HG03108 (cell line): ENCODE results near the gene STAT4.
A peak's percentile ranks its signal among the peaks of the same experiment; 100 is the strongest.

ENCODE experiments used
- ATAC-seq: cut with Tn5 transposase; IDR thresholded peaks from one replicate; pipeline ENCODE4 v1.9.1; 2021; ENCODE audit warnings: moderate library complexity; ENCODE audit not compliant: unreplicated experiment

STAT4 gene

DNA sequence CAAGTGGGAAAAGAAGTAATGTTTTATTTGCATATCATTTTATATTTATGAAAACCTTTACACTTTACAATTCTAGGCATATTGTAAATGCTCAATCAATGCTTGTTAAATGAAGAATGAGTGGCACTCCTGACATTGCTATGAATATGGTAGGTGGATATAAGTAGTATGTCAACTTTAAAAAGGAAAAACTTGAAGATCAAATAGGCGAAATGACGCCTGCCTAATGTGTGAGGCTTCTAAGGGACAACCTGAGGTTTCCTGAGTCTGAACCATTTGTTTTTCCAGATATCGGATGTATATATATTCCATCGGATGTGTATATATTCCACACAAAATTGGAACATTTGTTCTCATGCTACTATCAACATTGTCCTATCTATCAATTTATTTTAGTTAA, 1.4 kb downstream of the STAT4 start:
- no peak for ATAC-seq

DNA sequence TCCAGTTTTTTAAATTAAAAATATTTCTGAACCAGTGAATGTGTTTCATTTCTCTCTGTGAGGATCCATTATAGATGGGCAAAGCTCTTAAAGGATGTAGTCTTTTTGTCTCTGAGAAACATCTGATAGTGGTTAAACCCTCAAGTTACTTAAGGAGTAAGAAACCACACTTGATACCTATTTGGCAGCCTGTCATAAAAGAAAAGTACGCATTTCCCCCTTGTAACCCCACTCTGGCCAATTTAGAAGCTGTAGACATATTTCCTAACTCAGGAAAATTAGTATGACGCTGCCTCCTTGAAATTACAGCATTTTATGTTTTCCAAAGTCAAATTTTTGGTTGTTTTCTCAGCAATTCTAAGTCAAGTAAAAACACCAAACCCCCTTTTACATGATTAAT, 2.0 kb downstream of the STAT4 start:
- no peak for ATAC-seq

DNA sequence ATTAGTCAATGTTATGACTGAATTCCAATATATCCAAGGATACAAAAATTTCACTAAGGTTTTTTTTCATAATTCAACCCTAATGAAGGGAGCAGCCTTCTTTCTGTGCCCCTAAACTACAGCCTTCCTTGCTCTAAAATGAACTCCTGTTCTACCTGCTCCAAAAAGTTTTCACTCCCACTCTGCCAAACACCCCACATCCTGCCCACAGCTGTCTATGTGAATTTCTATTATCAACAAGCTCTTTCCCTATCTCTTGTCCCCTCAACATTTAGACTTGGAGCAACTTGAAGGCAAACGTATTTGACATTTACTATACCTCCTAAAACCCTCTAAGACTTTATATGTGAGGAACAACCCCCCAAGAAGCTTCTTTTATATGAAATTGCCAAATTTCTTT, 2.5 kb downstream of the STAT4 start:
- no peak for ATAC-seq

DNA sequence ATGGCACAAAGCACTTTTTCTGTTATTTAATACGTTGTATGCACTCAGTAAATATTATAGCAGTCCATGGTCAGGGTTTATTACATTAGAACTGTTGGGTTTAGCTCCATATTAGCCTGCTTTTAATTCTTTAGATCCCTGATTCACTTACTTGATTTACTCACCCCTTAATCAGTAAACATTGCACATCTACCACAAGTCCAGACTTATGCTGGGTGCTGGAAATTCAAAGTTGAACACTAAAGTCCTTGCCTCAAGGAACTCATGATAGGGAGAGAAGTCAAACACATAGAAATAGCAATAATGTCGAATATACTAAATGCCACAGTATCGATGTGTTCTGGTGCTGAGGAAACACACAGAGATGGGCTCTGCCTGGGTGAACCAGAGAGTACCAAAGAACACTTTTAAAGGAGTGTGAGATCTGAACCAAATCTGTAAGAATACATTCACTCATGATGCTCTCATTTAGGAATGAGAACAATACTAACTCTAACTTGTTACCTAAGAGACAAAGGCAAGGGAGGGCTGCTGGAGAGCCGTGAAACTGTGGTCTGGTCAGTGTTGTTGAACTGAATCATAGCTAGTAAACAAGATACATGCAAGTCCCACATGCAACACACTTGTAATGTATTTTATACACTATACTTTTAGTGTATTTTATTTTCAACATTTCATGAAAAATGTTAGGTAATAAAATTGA, 4.9 kb downstream of the STAT4 start:
- ATAC-seq, result no peak

DNA sequence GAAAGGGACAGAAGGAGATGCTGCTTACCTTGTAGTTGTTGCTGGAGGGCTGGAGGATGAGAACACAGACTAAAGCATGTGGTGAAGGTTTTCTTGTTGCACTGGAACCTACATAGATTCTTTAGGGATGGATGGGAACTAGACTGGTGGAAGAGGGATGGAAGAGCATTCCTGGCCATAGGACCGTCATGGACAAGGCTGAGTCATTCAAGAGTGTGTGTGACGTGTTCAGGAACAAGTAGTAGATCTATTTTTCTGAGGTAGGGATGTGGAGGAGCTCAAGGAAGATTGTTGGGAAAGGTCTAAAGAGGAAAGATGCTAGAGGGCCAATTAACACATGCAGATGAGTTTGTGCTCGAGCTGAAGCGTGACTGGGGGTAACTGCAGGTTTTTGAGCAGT, 6.6 kb downstream of the STAT4 start:
- no peak for ATAC-seq

DNA sequence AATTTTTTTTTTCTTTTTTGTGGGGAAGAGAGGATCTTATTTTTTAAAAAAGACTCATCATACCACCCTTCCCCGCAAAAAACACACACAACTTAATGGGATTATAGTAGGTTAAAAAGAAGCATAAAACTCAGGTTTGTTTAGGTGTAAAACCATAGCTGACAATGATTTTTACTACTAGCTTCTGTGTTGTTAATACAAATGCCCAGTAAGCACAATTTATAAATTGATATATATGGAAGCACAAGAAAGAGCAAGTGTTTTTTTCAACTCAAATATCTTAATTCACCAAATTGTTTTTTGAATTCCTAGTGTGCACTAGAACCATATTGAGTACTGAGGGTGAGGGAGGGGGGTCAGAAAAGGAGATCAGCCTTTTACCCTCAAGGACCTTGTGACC, 7.0 kb downstream of the STAT4 start:
- no peak for ATAC-seq

DNA sequence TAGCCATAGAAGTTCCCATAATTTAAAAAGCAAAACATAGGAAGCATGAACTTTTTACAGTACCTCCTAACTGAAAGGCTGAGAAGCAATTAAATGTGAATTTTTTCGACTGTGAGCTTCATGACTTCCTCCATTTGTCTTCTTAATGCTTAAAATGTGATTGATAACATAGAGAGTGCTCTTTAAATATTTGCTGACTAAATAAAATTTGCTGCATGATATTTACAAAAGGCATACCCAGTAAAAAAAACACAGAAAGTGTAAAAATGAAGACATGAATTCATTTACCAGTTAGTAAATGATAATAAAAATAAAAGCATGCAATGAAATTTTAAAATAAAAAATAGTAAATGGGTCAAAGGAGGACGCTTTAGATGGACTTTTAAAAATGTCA, 21.9 kb downstream of the STAT4 start:
- no peak for ATAC-seq

DNA sequence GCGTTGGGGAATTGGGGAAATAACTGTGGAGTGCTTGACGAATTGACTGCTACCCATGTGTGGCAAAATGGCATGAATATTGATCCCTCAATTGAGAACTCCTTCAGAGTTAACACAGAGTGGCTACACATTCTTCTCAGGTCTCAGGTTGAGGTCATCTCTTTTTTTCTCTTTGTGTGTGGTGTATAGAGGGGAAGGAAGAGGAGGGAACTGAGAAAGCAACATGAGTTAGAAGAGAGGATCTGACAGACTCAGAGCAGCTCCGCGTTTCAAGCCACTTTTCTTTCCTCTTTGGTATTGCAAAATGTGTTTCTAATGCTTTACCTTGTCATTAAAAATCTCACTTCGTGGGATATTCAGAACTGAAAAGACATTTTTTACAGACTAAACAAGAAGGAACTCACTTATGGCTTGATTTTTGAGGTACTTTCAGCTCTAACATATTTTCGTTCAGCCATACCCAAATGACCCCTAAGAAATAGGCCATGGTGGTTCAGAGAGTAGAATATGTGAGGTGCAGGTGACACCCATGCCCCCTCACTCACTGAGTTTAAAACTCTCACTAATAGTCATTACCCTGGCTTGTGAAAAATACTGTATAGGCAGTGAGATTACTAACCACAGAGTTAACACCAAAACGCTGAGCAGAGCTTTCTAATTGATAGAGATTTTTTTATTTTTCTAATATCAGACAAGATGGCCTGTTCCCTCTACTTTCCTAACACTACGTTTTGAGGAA, 22.5 kb downstream of the STAT4 start:
- peak; percentile 61 for ATAC-seq

DNA sequence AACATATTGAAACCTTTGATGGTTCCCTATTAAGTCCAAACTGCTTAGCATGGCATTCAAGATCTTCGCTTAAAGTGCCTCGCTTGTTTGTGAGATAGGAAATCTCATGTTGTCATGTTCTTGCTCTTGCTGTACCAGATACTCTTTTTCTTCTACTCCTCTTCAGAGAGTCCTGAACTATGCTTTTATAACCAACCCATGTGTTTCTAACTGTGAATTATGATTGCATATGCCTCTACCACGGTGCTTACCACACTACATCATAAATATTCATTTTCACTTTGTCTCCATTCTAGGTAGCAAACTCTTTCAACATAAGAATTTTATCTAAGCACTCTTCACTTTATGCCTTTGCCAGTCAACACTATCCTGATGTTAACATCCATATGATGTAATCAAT, 23.6 kb downstream of the STAT4 start:
- ATAC-seq, result no peak

DNA sequence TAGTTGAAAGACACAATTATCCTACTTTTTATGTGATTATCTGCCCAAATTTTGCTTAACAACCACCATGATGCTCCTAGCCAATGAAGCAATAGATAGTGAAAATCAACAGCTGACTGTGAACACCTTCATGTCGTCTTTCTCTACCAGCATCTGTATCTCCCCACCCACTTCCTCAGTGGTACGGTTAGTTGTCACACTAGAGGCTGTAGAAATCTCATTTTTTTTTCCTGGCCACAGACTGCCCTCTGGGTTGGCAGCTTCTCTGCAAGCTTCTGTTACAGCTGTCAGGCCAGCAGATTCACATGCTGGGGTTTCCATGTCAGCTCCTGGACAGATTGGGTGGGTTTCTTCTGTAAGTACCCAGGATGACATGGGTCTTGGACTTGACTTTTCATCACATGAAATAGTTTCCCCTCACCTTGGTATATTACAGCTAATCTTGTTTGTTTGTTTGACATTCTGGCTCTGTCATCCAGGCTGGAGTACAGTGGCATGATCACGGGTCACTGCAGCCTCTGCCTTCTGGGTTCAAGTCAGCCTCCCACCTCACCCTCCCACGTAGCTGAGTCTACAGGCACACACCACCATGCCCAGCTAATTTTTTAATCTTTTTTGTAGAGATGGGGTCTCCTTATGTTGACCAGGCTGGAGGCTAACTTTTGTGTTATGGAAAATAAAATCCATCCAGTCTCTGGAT, 24.3 kb downstream of the STAT4 start:
- no peak for ATAC-seq

DNA sequence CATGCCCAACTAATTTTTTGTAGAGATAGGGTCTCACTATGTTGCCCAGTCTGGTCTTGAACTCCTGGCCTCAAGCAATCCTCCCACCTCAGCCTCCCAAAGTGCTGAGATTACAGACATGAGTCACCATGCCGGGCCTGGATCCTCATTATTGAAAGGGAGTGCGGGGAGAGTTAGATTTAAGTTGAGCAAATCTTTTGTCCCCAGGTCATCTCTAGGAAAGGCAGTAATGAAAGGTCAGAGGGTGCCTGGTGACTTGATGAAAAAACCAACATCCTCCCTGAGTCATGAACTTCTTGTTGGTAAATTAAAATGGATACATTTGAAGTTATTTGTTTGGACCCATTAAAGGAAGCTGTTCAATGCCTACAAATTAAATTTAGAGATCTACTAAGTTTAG, 25.1 kb downstream of the STAT4 start:
- ATAC-seq, result no peak

DNA sequence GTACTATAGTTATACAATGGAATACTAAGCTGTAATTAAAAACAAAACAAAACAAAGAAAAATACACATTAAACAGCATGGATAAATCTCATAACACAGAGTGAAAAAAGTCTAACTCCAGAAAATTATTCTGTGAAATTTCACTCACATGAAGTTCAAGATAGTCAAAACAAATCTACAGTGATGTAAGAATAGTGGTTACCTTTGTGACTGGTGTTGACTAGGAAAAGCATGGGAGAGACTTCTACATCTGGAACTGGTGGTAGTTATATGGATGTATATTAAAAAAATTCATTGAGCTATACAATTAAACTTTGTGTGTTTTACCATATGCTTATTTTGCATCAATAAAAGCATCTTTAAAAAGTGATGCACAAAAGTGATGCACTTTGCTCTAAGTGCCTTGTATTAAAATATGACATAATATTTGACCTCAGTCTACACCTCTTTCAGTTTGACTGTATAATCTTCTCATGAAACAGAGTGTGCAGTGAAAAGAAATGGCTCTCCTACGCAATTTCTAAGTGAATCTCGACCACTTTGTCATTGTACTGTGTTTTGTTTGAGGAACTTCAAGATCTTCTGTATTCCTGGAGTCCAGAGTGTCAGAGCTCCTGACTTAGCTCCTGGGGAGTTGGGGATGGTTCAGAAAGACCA, 28.0 kb downstream of the STAT4 start:
- no peak for ATAC-seq

DNA sequence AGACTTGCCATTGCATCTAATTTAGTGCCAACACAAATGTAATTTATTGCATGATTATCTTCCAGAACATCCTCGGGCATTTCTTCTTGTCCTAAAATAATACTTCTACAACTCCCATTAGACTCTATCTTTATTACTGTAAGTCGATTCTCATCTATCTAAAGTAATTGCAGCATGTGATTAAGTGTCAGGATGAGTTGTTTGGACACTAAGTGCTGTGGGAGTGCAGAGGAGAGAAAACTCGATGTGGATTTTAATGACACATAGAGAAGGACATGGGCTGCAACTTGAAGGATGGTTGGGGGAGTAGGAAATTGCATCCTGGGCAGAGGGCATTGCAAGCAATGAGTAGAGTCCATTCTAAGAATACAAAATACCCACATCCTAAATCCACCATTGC, 33.5 kb downstream of the STAT4 start:
- ATAC-seq, result no peak

DNA sequence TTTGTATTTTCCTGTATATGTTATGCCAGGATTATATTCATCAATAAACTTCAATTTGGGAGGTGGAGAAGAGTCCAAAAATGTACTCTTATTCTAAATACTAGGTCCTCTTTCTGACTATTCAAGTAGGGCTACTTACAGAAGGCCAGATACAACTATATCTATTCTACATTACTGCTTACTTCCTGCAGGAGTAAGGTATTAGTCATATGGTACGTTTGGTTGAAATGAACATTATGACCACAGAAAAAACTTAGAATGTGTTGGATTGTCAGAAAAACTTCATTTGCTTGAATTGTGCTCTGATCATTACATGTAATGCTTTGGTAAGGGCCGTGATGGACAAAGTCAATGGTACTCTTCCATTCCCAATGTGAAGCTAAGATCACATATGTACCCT, 35.0 kb downstream of the STAT4 start:
- ATAC-seq, result no peak

DNA sequence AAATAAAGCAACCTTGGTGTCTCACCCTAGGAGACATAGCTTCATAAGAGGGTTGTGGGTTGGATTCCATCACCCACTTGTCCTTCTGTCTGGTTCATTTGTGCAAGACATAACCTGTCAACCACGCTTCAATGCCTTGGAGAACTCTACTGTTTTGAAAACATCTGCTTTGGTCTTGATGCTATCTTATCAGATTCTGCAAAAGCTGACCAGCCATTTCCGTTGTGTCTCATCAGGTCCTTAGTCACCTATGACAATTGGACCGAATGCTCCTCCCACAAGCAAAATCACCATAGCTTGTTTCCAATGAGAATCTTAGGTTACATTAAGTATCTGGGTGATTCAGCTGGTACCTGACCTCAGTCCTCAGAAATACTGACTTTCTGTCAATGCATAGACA, 35.4 kb downstream of the STAT4 start:
- no peak for ATAC-seq

DNA sequence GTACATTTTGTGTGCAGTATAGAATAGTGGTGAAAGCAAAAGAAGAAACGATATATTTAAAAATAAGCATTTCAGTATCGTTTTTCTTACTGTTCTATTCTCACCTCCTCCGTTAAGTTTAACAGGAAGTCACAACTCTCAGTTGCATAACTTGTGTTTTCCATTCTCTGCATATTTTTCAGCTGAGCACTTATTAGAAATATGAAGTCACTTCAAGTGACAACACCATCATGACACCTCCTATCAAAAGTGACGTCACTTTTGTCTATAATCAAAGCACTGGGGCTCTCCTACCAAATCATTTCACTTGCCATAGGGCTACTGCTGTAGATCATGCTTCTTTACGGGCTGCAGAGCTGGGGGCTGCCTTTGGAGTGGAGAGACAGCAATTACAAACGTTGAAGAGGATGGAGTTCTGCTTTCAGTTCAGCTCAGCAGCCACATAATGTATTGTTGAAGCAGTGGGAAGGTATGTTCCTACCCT, 36.3 kb downstream of the STAT4 start:
- ATAC-seq, result peak; percentile 73

DNA sequence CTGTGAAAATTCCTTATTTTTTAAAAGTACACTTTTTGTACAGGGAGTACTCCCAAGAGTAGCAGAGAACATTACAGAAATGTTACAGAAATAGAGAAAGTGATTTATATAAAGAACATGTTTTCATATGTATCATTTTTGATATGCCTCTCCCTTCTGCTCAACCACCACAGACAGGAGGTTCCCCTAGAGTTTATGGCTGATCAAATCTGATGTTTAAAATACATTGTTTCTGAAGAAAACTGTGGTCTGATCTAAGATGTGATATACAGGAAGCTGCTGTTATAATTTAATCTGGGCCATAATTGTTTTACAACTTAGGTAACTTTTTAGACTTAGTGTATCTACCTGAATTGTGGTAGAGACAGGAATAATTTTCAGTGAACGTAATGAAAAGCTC, 37.0 kb downstream of the STAT4 start:
- ATAC-seq, result no peak

DNA sequence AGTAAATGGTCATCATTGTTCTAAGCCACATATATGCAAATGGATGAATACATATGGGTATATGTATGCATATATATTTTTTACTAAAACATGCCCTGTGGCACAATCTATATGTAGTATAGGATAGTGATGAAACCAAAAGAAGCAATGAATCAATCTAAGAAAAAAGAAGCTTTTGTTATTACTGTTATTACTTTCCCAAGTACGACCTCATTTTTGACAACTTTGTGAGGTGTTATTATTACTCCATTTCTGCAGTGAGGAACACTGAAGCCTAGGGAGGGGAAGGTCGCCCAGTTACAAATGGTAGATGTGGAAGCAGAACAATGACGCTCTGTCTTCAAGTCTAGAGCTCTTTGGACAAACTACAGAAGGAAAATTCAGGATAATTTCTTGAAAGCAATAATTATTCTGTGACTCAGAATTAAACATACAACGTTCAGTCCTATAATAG, 38.3 kb downstream of the STAT4 start:
- ATAC-seq, result no peak

DNA sequence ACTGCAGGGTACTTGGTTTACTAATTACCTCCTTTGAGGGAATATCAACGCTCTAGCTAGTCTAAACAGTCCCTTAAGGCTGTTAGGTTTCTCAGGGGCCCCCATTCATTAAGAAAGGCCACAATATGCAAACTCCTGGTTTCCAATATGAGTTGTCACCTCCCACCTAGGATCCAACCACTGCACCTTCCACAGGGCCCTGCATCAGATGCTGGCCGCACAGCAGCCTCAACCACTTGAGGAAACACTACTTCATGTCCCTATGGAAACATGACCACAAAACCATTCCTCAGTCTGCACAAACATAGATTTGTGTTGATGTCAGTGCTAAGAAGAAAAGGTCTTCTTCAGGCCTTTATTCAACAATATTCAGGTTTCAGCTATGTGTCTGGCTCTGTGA, 40.9 kb downstream of the STAT4 start:
- ATAC-seq, result no peak

DNA sequence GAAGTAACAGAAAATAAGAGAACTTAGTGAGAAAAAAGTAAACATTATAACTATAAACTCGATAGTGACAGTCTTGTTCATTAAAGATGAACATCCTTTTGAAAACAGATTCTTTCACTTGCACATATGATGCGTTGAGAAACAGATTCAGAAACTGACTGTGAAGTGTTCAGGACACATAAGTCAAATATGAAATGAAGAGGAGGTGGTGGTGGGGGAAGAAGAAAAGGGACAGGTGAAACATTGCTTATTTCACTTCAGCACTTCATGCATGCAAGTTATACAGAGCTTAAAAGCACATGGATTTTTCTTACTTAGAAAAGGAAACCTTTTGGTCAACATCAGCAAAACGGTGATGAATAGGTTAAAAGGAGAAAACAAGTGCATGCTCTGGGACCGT, 42.5 kb downstream of the STAT4 start:
- ATAC-seq, result no peak

DNA sequence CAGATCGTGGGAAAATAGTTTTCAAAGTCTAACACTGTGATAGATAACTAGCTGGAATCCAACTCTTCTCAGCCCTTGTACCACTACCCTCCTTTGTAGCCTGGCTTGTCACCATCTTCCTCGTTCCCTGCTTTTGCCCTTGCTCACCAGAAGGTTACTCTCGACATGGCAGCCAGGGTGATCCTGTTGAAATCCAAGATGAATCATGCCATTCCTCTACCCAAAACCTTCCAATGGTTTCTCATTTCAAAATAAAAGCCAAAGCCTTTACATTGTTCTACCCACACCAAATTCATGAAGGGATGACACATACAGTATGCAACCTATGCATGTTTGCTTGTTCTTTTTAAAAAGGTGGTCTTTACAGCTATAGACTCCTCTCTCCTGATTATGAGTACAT, 45.7 kb downstream of the STAT4 start:
- ATAC-seq, result no peak
